GM18505 (cell line): ENCODE data around the gene PIEZO2.

Source experiments
- ATAC-seq: cut with Tn5 transposase; IDR thresholded peaks from one replicate; pipeline ENCODE4 v1.9.1; 2021; ENCODE audit not compliant: unreplicated experiment
- POLR2A ChIP-seq: IDR thresholded peaks from 4 replicates; pipeline ENCODE4 v1.6.1; 2011; ENCODE audit warnings: borderline replicate concordance; ENCODE audit not compliant: insufficient read depth, insufficient read length; ENCODE audit errors: extremely low read depth

The PIEZO2 gene

DNA sequence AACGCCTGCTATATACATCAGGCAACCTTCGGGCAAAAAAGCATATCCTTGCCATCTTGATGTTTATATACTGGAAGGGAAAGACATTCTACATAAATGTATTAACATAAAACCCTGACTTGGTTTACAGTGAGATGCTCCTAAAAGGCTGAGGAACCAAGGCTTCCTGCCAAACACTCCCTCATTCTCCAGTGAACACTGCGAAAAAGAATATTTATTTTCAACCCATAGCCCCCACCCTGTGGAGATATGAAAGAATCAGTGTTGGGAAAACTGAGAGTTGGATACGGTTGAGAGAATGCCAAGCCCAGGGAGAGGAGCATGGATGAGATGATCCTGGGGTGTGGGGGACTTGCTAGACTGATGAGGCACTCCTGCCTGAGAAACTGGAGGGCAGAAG lies 94.9 kb downstream of the PIEZO2 start:
- no peak for ATAC-seq
- TF ChIP-seq POLR2A, result no peak

DNA sequence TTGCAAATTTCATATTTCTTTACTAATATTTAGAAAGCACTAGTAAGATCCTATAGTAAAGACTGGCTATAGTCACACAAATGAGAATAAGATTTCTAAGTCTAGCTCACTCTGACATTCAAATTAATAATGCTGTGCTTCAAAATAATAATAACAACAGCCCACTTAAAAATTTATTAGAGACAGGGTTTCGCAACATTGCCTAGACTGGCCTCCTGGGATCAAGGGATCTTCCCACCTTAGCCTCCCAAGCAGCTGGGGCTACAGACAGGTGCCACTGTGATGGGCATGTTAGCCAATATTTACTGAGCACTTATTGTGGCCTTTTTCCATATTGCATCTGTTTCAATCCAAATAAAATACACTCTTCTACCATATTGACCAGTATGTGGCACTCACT lies 96.1 kb downstream of the PIEZO2 start:
- no peak for ATAC-seq

DNA sequence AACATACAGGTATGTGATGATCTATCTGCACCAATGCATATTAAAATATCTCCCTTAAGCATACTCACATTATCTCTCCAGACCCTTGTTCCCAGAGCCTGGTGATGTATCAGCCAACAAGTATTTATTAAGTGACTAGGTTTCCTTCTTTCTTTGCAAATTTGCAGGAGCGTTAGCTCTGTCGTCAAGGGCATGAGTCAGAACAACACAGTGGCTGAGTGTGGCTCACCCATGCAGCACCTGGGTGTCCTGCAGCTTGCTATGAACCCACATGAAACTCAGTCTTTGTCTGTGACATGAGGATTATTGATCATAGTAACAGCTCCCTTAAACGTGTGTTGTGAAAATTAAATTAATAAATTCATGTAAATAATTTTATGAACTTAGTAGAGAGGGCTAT lies 96.6 kb downstream of the PIEZO2 start:
- no peak for TF ChIP-seq POLR2A
- ATAC-seq, result no peak

More for the DNA sequence above, 96.1 kb downstream of the PIEZO2 start:
- no peak for TF ChIP-seq POLR2A

DNA sequence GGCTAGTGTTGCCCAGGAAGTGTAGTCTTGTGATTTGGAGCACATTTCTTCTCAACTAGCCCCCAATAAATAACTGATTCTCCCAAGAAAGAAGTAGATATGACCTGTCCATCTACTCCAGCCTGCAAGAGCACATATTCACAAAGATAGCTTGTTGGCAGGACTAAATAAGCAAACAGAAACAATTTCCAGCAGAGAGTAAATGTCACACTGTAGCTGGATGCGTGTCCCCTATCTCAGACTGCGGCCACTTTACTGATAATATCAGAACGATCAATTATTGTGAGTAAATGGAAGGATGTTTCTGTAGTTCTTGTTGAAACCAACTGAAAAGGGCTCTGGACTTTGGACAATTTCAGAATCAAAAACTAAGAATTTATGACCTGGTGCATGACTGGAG lies 97.9 kb downstream of the PIEZO2 start:
- no peak for ATAC-seq
- no peak for TF ChIP-seq POLR2A

DNA sequence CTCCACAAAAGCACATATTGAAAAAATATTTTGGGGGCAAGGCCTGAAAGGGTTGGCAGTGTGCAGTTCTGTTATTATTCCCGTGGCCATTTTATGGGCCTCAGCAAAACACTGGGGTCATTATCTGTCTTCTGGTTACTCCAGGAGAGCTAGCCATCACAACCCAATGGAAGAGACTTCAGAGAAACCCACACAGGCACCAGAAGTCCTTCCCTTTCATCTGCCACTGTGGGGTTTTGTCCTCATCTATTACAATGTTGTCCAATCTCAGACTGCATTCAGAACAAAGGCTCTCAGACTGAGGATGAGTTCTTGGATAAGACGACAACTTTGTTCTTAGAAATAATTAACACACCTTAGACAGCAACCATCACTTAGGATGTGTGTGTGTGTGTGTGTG lies 98.4 kb downstream of the PIEZO2 start:
- no peak for TF ChIP-seq POLR2A
- no peak for ATAC-seq

DNA sequence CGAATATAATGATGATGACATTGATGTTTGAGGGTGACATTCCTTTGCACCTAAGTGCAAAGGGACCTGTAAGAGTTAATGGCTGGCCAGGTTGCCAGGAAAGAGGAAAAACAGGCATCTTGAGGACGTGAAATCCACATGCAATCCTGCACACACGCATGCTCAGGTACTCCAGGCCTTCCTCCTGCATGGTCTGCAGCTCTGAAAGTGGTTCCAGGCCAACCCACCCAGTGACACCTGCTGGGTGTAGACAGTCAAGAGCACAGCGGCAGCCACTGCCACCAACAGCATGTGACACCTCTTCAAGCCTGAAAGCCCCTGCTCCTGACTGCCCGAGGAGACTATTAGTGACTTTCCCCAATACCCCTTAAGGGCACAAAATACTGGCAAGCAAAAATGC lies 101.6 kb downstream of the PIEZO2 start:
- ATAC-seq, result no peak

DNA sequence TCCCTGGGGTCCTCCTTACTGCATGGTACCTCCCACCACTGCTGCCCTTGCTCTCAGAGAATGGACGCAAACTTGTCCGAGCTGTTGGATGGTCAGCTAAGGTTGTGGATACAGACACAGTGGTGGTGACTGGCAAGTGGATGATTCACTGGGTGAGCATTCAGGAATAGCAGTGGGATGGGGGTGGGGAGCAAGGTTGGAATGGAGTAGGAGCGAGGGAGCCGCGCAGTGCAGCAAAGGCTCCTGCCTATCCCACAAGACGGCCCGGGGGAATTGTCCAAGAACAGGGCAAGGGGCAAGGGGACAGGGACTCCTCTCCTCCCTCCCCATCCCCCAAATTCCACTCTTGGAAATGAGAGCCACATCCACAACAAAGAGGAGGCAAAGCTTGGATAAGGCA lies 102.2 kb downstream of the PIEZO2 start:
- ATAC-seq, result no peak
- no peak for TF ChIP-seq POLR2A

More for the DNA sequence above, 101.6 kb downstream of the PIEZO2 start:
- TF ChIP-seq POLR2A, result no peak

DNA sequence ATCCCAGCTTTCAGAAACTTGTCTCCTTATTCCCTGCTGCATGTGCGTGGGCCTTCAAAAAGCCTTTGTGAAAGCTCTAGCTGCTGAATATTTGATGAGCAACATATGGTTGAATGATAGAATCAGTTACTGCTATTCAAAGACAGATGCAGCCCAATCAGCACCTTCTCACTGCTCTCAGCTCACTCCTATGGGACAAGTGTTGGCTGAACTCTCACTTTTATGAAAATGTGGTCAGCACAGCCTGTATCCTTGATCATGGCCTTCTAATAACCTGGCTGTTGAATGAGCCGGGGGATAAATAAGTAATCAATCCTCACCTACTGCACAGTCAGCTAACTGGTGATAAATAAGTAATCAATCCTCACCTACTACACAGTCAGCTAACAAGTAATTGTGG lies 103.2 kb downstream of the PIEZO2 start:
- TF ChIP-seq POLR2A, result no peak
- ATAC-seq, result no peak

DNA sequence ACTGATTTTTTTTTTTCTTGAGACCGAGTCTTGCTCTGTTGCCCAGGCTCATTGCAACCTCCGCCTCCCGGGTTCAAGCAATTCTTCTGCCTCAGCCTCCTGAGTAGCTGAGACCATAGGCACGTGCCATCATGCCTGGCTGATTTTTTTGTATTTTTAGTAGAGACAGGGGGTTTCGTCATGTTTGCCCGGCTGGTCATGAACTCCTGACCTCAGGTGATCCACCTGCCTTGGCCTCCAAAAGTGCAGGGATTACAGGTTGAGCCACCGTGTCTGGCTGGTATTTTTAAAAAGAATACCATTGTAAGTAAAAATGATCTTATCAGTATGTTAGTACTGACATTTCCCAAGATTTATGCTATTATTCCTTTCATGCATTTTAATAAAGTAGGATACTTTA lies 105.7 kb downstream of the PIEZO2 start:
- ATAC-seq, result no peak
- no peak for TF ChIP-seq POLR2A

DNA sequence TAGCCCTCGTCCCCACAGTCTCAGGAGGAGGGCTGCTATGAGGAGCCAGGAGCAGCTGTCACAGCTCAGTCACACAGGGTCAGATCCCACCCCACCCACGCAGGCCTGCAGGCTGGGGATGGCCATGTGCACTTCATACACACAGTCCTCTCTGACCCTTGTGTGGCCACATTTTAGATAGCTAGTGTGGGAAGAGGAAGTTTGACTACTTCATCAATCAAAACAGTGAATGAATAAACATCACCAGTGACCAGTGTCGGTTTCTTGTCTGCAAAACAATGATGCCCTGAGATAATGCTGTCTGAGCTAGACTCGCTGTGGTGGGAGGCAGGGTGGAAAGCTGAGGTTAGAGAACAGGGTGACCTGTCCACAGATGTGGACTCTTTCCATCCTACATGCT lies 107.1 kb downstream of the PIEZO2 start:
- ATAC-seq, result no peak

DNA sequence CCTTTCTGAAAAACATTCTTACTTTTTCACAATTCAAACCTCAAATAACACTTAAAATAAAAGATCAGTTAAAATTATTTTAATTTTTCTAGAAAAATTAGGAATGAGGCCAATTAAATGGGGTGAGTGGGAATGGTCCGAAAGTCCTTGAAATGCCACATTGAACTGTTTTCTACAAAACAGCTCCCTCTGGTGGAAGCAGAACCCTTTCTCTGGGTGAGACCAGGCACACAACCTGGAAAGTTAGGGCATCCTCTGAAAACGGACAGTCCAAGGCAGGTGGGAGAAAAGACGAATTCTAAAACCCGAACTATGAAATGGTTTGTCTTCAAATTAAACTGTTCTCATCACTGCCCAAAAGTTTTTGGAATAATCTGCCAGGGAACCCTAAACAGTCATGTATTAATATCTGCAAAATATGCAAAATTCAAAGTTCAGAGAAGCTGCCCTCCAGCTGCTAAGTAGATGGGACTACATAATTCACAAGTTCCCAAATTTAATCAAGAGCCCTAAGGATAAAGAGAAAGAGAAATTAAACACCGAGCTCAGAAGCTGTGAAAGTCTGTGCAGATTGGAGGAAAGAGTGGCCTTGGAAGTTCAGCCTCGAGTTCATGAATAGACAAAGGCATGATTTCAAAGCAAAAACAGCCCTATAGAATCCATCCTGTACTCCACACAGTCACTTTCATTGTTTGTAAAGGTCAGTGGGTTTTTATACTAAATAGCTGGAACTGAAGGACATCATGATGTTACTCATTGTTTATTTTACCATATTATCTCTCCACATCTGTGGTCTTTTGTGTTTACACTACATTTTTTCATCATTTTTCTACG lies 108.3 kb downstream of the PIEZO2 start:
- no peak for ATAC-seq
- no peak for TF ChIP-seq POLR2A

More for the DNA sequence above, 107.1 kb downstream of the PIEZO2 start:
- no peak for TF ChIP-seq POLR2A

DNA sequence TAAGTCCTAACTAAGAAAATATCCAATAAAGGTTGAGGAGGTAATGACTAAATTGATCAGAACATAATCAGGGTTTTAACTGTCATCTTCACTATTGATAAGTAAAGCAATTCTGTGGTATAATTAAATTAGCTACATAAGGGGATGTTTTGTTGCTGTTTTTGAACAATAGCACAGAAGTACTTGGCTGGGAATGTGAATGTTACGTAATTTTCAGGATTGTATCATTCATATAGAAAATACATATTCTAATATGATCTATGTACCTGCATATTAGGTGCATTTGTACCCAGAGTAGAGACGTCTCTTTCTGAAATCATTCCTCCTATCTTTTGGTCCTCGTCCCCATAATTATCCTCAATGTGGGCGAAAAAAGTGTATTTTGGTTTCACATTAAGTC lies 109.0 kb downstream of the PIEZO2 start:
- TF ChIP-seq POLR2A, result no peak
- no peak for ATAC-seq

DNA sequence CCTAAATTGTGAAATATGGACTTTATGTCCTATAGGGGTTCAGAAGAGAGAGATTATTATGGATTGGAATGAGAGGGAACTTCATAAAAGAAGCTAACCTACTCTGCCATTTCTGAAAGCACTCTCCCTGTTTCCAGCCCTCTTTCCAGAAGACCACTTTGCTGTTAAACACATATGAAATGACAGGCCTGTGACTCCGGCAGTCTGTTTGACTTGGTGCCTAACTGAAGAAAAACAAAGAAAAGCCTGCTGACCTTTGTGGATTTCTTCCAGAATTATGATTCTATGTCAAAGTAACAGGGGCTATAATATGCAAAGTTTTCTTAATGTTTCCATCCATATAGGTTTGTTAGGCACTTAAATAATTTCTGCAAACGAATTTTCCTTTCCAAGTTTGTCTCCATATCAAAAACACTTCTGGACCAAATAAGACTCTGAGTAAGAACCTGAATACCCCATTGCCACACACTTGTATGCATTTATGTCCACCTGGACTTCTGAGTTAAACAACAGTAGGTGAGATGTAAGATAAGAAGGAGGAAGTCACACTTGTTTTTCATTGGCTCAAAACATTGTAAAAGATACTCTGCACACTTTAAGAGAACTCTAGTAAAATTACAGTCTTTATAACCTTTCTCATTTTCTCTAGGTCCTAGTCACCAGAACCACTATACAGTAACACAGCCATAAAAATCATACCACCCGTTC lies 111.7 kb downstream of the PIEZO2 start:
- no peak for TF ChIP-seq POLR2A
- ATAC-seq, result no peak
